Measurements from ENCODE around the gene GATC. TPM values are rescaled to one million over a fixed set of nuclear protein-coding genes. Genes with fewer than 3 reads are reported as not detected.

GATC gene
- total RNA-seq, 2 experiments from 2014 or later: 35.8 to 37.6 TPM

GRCh38 chr12:120475643-120476042 is 29.4 kb downstream of the GATC start:
- no peaks in the 10 kb centered on the region for H3K9me3 ChIP-seq (ENCODE audit: low read length)
- intact Hi-C loops (cut with micrococcal nuclease; ENCODE audit: unreplicated experiment): no loop called here
- ChIA-PET CTCF (ENCODE audit: unreplicated experiment) (interaction anchor here (0.6 kb wide), 2 partner anchors 17 to 174 kb away, joined by 3 read pairs; partner anchors contain the start of gene SIRT4), POLR2A (interaction anchor here (0.7 to 0.9 kb wide), 2 partner anchors 39 to 58 kb away, joined by 3 to 4 read pairs; no protein-coding TSS in a partner anchor)
- no peak overlapping the region for H3K27ac ChIP-seq (ENCODE audit: low read depth, low read length, poor library complexity, severe bottlenecking)
- no peaks in the 10 kb centered on the region for H3K9me2 ChIP-seq (ENCODE audit: insufficient read depth, low read length)
- BruUV-seq (replicated peaks): no TSS peak
- no peaks in the 10 kb centered on the region for H3K36me3 ChIP-seq (ENCODE audit: insufficient read depth, low read length)
- H2AFZ ChIP-seq (ENCODE audit: low read length): no peak overlapping the region
- no peak for DNase-seq (ENCODE audit: low spot score)
- peaks cover 18% of the 10 kb centered on the region for H3K4me1 ChIP-seq (ENCODE audit: insufficient read depth, low read length, poor library complexity, severe bottlenecking)
- H4K20me1 ChIP-seq (ENCODE audit: insufficient read depth, low read length): no peaks in the 10 kb centered on the region
- TF ChIP-seq CTCF (conservative IDR thresholded peaks at IDR 0.05; ENCODE audit: low read length): no peak
- TF ChIP-seq EZH2phosphoT487 (IDR thresholded peaks at IDR 0.05; ENCODE audit: borderline replicate concordance, low read depth, low read length): no peak
- no peak overlapping the region for H3K4me2 ChIP-seq (ENCODE audit: low read length)
- H3K79me2 ChIP-seq (ENCODE audit: insufficient read depth, low read depth, low read length): no peaks in the 10 kb centered on the region
- H3K4me3 ChIP-seq (ENCODE audit: low read depth, low read length, poor library complexity, severe bottlenecking): no peak overlapping the region

- H2AFZ ChIP-seq (ENCODE audit: low read length): no peak overlapping the region
- H3K4me1 ChIP-seq (ENCODE audit: insufficient read depth, low read length, poor library complexity, severe bottlenecking): peaks cover 4% of the 10 kb centered on the region
- ChIA-PET POLR2A (no interaction called here), CTCF (ENCODE audit: unreplicated experiment) (interaction anchor here (0.7 kb wide), 1 partner anchor 9 kb away, joined by 3 read pairs; no protein-coding TSS in a partner anchor)
- TF ChIP-seq CTCF (conservative IDR thresholded peaks at IDR 0.05; ENCODE audit: low read length): no peak
- no peak for TF ChIP-seq EZH2phosphoT487 (IDR thresholded peaks at IDR 0.05; ENCODE audit: borderline replicate concordance, low read depth, low read length)
- no peak overlapping the region for H3K4me2 ChIP-seq (ENCODE audit: low read length)
- no peaks in the 10 kb centered on the region for H3K9me3 ChIP-seq (ENCODE audit: low read length)
- H3K9me2 ChIP-seq (ENCODE audit: insufficient read depth, low read length): no peaks in the 10 kb centered on the region
- intact Hi-C loops (cut with micrococcal nuclease; ENCODE audit: unreplicated experiment): no loop called here
- BruUV-seq (replicated peaks): no TSS peak
- no peaks in the 10 kb centered on the region for H3K79me2 ChIP-seq (ENCODE audit: insufficient read depth, low read depth, low read length)
- H3K4me3 ChIP-seq (ENCODE audit: low read depth, low read length, poor library complexity, severe bottlenecking): no peak overlapping the region
- no peak overlapping the region for H3K27ac ChIP-seq (ENCODE audit: low read depth, low read length, poor library complexity, severe bottlenecking)
- H4K20me1 ChIP-seq (ENCODE audit: insufficient read depth, low read length): no peaks in the 10 kb centered on the region
- H3K36me3 ChIP-seq (ENCODE audit: insufficient read depth, low read length): no peaks in the 10 kb centered on the region
- DNase-seq (ENCODE audit: low spot score): no peak
These were observed 33.2 kb downstream of the GATC start for GRCh38 chr12:120479458-120479857.

GRCh38 chr12:120480211-120480610 is 34.0 kb downstream of the GATC start:
- Histone ChIP-seq H3K9me3 (ENCODE audit: low read length) (no peaks in the 10 kb centered on the region), H3K4me2 (ENCODE audit: low read length) (no peak overlapping the region), H3K9me2 (ENCODE audit: insufficient read depth, low read length) (no peaks in the 10 kb centered on the region), H4K20me1 (ENCODE audit: insufficient read depth, low read length) (no peaks in the 10 kb centered on the region), H3K36me3 (ENCODE audit: insufficient read depth, low read length) (no peaks in the 10 kb centered on the region), H3K4me1 (ENCODE audit: insufficient read depth, low read length, poor library complexity, severe bottlenecking) (no peaks in the 10 kb centered on the region), H2AFZ (ENCODE audit: low read length) (no peak overlapping the region), H3K4me3 (ENCODE audit: low read depth, low read length, poor library complexity, severe bottlenecking) (no peak overlapping the region), H3K27ac (ENCODE audit: low read depth, low read length, poor library complexity, severe bottlenecking) (no peak overlapping the region), H3K79me2 (ENCODE audit: insufficient read depth, low read depth, low read length) (no peaks in the 10 kb centered on the region)
- intact Hi-C loops (cut with micrococcal nuclease; ENCODE audit: unreplicated experiment): no loop called here
- POLR2A ChIA-PET: no interaction called here
- no peak for TF ChIP-seq EZH2phosphoT487 (IDR thresholded peaks at IDR 0.05; ENCODE audit: borderline replicate concordance, low read depth, low read length)
- TF ChIP-seq CTCF (conservative IDR thresholded peaks at IDR 0.05; ENCODE audit: low read length): no peak
- CTCF ChIA-PET (ENCODE audit: unreplicated experiment): no interaction called here
- BruUV-seq (replicated peaks): no TSS peak
- DNase-seq (ENCODE audit: low spot score): no peak

Measured in OCI-LY7 (cell line).